NK-92 treated with Interleukin-12 subunit alpha and Interleukin-12 subunit beta, amount 100 ng/mL, for 24 hours (cell line): ENCODE results near the gene AP2A2.

ENCODE experiments used
- DNase-seq: peaks from one replicate; lab custom pipeline; 2025; lab: John Stamatoyannopoulos, UW

Gene AP2A2

DNA sequence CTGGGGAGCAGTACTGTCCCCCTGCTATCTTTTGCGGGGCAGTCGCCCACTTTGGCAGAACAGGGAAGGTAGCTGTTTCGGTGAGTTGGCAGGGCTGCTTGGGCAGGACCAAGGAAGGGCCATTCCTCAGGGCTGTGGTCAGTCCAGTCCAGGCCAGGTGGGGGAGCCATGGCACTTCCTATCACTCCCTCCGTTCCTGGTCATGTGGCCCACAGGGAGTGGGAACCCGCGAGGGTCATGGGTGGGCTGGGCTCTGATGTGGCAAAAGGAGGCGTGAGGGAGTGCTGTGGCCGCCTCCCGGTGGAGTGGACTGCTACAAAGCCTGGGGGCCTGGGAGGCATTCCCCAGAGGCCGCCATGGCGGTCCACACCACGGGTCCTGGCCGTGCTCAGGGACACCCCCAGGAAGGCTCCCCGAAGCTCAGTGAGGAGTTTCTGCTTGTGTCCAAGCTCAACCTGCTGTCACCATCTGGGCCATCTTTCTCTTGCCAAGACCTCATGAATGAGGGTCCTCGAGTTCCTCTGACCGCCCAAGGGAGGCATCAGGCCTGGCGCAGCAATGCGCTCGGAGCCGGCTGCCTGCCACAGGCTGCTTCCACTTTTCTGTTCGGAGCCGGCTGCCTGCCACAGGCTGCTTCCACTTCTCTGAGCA, 27.0 kb upstream of the AP2A2 start:
- no peak for DNase-seq

DNA sequence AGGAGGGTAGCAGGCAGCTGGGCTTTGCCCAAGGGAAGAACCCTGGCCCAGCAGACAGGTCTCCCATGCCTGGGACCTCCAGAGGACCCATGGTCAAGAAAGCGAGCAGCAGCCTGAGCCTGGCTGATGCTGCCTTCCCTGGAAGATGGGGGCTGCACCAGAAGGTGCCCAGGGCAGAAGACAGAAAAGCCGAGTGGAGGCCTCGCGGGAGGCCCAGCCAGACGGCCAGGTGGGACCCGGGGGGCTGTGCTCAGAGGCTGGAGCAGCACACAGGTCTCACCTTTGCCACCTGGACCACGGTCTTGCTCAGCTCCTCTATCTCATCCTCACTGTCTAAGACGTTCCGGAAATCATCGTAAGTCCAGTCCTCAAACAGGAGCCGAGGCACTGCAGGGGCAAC, 25.9 kb upstream of the AP2A2 start:
- DNase-seq, result no peak

DNA sequence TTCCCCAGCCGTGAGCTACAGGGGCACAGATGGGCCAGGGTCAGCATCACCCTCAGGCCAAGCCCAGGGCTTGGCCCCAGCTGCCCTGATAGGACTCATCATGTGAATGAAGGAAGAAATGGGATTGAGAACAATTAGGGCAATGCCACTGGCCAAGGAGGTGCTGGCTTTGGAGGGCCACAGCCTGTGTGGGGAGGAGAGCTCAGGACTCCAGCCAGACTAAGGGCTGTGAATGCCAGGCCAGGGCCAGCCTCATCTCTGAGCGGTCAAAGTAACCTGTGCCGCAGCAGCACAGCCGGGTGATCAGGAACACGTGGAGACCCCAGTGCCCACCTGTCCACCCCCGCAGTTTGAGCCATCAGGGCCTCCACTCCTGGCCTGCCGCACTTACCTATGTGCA, 25.1 kb upstream of the AP2A2 start:
- no peak for DNase-seq

DNA sequence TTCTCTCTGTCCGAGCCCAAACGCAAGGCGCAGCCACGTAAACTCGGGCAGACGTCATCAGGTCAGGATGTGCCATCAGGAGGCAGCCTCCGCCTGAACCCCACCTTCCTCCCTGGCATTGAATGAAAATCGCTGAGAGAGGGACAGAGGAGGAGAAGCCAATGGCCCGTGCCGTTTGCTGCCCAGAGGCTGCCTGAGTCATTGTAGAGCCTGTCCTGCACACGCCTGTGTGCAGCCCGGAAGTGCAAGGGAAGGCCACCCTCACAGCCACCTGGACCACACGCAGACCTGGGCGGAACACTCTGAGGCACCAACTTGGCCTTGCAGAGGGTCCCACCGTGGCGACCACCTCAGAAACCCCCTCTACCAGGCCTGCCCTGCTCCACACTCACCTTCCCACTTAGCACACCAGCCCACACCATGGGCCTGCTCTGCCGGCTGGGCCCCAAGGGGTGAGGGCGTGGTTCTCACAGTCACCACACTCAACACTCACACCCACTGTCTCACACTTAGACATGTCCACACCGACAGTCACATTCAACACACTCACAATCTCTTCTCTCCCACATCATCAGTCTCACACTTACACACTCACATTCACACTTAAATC, 24.1 kb upstream of the AP2A2 start:
- no peak for DNase-seq

DNA sequence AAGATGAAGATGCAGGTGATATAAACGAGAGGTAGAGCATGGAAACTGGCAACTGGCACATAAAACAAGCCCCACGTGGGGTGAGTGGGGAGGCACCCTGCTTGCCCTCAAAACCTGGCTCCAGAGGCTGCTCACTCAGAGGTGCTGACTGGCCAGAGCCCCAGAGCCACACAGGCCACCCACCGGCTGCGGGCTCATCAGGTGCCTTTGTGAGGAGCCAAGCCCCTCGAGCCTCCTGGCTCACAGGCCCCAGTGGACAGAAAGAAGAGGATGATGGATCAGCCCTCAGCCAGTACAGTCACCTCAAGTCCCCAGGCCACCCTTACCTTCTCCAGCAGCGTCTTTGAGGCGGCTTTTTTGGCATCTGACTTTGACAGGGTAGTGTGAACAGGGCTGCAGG, 21.3 kb upstream of the AP2A2 start:
- DNase-seq, result no peak

DNA sequence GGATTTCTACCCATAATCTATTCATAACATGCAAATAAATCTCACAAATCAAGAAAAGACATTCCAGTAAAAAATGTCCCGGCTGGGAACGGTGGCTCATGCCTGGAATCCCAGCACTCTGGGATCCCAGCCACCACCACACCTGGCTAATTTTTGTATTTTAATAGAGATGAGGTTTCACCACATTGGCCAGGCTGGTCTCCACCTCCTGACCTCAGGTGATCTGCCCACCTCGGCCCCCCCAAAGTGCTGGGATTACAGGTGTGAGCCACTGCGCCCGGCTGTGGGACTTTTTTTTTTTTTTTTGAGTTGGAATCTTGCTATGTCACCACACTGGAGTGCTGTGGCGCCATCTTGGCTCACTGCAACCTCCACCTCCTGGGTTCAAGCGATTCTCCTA, 19.7 kb upstream of the AP2A2 start:
- no peak for DNase-seq

DNA sequence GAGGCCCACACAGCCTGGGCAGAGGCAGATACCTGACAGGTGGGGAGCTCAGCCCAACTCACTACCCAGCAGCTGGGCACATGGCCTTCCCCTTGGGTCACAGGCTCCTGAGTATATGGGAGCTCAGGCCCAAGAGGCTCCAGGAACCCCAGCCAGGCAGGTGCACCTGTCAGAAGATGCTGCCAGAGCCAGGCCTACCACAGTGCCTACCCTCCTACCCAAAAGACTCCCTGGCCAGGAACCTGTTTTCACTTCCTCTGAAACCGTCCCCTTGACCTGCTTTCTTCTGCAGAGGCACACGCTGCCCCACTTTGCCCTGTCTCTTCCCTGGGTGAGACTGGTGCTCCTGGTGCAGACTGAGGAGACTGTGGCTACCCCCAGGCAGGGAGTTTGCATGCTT, 18.0 kb upstream of the AP2A2 start:
- DNase-seq, result no peak

DNA sequence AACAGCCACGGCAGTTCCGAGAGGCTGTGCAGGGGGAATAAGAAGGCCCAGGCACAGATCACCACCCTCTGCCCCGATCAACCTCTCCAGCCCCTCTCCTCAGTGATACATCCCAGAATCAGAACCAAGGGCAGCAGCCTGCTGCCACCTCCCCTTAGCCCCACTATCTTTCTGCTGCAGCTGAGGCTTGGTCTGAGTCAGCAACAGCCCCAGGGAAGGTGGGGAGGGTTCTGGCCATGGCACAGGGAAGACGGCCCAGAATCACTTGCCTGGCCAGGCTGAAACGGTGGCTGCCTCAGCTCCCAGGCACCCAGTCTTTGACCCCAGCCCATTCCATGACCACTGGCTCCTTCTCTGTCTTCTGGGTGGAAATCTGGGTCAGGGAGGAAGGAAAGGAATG, 17.4 kb upstream of the AP2A2 start:
- DNase-seq, result no peak

DNA sequence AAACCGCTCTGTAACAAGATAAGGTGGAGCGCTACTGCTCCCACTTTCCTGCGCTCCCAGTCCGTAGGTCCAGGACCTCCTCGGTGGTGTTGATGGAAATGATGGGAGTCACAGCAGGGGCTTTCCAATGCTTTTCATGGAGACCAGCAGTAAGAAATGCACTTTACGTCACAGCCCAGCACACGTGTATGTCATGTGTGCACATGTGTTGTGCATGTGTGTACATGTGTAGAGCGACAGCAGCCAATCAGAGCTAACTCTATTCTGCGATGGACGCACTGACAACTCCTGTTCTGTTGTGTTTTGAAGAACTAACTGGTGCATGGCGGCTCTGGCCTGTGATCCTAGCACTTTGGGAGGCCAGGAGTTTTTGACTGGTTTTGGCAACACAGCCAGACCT, 16.3 kb upstream of the AP2A2 start:
- no peak for DNase-seq

DNA sequence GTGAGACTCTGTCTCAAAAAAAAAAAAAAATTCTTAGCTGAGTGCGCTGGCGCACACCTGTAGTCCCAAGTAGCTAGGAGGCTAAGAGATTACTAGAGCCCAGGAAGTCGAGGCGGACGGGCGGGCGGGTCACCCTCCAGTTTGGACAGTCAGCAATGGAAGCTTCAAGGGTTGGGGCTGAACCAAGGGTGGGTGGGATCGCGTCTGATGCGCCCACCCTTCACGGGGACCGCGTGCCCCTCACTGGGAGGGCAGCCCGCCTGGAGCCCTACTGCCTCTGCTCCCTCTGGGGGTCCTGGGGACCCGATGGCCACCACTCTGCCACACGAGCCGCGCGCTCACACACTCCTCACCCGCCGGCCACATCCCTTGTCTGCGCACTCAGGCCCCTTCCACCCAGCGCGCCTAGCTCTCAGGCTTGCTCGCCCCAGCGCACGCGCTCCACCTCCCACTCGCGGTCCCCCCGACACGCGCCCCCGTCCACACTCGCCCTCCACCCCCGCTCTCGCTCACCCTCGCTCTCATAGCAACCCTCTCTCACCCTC, 15.6 kb upstream of the AP2A2 start:
- no peak for DNase-seq

DNA sequence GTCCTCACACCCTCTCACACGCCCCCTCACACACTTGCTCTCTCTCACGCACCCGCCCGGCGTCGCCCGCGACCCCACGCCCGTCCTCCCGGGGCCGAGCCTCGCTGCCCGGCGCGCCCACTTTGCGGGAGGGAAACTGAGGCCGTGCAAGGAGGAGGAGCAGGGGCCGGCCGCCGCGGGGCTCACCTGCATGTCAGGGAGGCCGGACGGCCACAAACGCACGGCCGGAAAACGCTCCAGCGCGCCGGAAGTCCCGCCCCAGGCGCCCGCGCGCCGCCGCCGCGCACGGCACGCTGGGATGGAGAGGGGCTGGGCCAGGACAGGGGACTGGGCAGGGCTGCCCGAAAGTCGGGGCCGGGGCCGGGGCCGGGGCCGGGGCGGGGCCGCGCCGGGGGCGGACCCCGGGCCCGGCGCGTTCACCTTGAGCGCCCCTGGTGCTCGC, 15.1 kb upstream of the AP2A2 start, which contains the start of gene CHID1:
TSS of gene CHID1 (minus strand) at position 222 of the 442 bp plus-strand sequence. CDS start 5,994 bp downstream, outside the sequence.
- peak; percentile 72 for DNase-seq

DNA sequence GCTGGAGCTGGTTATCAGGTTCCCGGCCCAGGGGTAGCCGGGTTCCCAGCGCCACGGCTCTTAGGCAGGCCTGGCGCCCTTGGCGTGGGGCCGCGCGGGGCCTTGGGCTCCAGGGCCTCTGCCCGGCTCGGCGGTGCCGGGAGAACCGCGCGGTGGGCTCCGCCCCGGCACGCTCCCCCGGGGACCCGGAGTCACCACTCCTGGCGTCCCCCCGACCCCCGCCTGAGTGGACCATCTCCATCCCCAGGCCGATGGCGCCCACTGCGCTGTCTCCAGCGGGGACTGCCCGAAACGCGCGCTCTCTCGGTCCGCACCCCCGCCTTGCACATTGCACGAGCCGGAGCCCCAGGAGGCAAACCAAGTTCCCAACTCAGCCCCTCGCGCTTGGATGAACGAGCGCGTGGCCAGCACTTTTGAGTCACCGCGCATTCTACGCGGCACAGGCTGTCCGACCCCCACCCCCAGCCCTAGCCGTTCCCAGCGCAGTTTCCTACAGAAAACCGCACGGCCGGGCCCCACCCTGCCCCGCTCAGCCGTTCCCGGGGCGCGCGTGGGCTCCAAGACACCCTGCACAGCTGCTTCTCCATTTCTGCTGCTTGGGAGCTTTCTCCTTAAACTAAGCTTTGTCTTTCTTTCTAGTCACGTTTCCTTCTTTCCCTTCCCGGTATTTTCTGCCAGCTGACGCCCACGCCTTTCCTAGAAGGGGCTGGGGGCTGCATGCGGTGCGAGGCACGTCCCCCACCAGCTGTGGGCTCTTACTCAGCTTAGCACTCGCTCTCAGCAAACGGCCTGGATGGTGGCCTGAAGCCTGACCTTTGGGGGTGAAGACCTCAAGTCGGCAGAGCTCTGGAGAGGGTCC, 14.4 kb upstream of the AP2A2 start:
- no peak for DNase-seq

DNA sequence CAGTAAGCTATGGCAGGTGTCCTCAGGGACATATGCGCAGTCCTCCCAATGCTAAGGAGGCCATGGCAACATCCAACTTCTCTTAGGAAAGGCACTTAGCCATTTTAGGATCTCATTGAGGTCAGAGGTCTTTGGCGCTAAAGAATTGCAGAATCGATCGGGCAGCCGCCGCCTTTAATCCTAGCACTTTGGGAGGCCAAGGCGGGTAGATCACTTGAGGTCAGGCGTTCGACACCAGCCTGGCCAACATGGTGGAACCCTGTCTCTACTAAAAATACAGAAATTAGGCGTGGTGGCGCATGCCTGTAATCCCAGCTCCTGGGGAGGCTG, 13.8 kb upstream of the AP2A2 start:
- no peak for DNase-seq

DNA sequence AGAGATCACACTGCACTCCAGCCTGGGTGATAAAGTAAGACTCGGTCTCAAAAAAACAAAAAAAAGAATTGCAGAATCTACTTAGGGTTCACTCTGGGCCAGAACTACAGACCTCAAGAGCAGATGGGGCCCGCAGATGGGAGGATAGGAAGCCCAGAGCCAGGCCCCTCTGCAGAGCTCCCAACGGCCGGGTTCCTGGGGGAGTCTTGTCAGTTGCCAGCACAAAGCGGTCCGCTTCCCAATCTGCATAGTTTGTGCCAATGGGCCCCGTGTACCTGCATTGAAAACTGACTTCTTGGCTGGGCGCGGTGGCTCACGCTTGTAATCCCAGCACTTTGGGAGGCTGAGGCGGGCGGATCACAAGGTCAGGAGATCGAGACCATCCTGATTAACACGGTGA, 13.4 kb upstream of the AP2A2 start:
- DNase-seq, result no peak

DNA sequence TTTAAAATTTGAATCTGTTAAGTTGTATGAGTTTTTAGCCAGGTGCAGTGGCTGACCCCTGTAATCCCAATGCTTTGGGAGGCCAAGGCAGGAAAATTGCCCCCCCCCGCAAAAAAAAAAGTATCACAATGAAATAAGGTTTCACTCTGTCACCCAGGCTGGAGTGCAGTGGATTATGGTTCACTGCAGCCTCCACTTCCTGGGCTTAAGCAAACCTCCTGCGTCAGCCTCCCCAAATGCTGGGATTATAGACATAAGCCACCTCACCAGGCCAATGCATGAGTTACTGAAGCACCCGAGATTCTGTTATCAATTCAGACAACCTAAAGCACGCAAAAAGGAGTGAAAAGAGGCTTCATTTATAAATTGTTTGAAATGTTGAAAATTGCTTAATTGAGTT, 12.6 kb upstream of the AP2A2 start:
- DNase-seq, result no peak

DNA sequence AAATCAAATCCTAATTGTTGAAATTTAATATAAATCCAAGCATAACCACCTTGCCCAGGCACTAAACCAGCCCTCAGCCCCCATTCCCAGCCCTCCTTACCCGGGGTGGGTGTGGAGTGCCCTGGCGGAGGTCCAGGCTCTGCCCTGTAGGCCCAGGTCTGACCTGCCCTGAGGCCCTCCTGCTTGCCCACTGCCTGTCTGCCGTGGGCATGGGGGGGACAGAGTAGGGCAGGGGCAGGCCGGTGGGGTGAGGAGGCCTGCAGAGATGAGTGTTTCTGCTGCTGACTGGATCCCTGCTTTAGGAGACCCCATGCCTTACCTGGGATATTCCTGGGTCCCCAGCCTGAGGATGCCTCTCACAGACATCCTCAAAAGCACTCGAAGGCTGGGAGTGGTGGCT, 11.5 kb upstream of the AP2A2 start:
- DNase-seq, result no peak

DNA sequence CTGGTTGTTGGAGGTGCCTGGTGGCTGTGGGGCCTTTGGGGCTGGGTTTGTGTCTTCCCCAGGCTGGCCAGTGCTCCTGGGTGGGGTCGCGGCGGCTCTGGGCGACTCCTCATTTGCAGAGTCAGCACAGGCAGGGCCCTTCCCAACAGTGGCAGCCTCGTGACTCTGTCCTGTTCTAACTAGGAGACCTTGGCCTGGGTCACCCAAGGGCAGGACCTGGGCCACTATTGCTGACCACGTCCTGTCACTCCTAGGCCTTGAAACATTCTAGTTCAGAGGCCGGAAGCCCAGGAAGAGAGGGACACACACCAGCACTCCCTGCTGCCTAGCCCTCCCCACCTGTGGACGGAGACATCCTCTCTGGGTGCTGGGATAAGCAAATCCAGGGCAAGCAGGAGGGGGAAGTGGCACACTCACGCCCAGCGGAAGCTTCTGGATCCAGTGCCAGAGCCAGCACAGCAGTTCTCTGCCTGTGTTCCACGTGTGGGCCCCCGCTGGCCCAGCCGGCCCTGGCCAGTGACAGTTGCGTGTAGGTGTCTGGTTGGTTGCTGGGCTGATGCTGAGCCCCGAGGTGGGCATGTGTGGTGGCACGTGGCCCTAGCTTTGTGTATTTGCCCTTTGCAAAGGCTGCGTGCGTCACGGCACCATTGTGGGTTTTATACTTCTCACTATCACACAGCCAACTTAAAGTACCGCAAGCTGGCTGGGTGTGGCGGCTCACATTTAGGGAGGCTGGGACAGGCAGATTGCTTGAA, 10.7 kb upstream of the AP2A2 start:
- DNase-seq, result no peak

DNA sequence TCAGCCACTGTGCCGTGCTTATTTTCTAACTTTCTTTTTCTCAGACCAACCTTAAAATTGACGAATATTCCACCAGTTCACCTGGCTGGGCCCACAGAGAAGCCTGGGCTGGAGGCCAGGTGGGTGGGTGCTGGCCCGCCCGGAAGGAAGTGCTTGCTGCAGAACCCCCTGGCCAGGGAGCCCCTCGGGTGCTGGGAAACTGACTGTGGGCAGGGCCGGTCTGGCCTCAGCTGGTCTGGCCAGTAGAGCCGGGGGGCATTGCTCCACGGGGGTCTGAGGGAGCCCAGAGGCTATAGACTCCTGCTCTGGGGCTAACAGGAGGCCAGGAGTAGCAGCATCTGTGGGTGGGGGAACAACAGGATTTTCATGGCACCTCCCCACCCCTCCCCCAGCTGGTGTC, 8.2 kb upstream of the AP2A2 start:
- DNase-seq, result no peak

DNA sequence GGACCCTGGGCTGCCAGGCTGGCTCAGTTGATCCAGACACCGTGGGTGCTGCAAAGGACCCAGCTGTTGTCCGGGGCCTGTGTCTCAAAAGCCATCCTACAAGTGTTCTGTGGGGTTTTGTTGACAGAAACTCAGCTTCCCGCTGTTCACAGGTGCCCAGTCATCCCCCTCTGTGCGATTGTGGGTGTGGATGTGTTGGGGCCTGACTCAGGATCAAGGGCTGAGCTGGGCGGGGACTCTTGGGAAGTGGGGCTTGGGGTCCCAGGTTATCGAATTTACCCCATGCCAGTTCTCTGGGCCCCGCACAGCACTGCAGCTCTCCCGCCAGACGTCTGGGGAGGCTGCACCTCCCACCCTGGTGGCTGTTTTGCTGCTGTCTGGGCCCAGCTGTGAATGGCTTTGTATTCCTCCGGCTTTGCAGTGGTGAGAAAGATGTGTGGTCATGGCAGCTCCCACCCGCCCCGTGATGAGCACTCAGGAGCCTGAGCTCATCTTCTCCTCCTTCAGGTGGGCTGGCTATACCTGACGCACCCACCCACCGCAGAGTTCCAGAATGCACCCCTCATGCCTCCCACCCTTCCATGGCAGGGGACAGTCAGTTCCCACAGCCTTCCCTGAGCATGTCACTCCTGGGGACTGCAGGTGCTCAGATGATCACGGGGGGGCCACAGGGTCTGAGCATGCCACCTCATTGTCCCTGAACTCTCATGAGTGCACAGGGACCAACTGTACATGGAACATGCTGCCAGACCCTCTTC, 3.6 kb upstream of the AP2A2 start:
- DNase-seq, result no peak

DNA sequence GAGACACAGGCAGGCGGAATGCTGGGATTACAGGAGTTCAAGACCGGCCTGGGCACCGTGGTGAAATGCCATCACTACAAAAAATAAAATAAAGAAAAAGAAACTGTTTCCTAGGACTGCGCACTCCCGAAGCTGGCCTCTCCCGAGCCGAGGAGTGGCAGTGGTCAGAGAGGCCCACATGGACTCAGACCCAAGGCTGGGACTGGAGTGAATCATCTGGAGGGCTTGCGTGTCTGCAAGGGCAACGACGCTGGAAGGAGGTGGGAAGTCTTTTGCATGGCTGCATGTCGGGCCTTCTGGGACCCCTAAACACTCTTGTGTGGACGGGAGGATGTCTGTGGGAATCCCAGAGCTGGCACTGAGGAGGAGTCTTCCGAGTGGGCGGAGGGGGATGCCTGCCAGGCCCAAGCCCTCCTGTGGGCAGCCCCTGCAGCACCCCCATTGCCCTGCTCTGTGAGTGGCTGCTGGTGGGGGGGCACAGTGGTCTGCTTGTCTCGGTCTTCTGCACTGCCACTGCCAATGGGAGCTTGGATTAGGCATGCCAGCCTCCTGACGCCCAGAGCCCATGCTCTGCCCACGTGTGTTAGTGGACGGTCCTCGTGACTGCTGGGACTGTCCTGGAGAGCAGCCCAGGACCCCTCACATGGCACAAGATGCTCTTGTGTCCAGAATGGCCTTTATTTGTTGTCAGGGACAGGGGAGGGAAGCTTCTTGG, 1.8 kb upstream of the AP2A2 start:
- DNase-seq, result no peak
